Measurements from ENCODE around the gene ZNF385D.

DNA sequence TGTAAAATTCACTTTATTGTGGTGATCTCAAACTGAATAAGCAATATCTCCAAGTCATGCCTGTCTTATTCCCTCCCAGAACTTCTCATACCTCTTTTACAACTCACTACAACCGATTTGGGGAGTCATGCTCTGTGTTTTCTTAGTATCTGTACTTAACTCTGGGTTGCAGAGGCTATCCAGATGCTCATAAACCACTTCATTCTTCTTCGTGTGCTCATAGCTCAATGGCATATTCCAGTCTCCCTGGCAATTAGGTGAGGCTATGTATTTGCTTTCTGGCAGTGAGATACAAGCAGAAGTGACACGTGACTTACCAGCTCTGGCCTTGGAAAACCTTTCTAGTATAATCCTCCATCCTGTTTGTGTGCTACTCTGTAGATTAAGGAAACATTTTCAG, 360.9 kb downstream of the ZNF385D start:
- TF ChIP-seq, protein P1, sequence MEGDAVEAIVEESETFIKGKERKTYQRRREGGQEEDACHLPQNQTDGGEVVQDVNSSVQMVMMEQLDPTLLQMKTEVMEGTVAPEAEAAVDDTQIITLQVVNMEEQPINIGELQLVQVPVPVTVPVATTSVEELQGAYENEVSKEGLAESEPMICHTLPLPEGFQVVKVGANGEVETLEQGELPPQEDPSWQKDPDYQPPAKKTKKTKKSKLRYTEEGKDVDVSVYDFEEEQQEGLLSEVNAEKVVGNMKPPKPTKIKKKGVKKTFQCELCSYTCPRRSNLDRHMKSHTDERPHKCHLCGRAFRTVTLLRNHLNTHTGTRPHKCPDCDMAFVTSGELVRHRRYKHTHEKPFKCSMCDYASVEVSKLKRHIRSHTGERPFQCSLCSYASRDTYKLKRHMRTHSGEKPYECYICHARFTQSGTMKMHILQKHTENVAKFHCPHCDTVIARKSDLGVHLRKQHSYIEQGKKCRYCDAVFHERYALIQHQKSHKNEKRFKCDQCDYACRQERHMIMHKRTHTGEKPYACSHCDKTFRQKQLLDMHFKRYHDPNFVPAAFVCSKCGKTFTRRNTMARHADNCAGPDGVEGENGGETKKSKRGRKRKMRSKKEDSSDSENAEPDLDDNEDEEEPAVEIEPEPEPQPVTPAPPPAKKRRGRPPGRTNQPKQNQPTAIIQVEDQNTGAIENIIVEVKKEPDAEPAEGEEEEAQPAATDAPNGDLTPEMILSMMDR (IDR thresholded peaks at IDR 0.05), result no peak
- TF ChIP-seq POLR2AphosphoS5 (IDR thresholded peaks at IDR 0.05) (no peak), POLR2A (IDR thresholded peaks at IDR 0.05) (no peak)
